NCI-H1105 (cell line): ENCODE measurements around the gene PAAF1.
A peak's percentile ranks its signal among the peaks of the same experiment; 100 is the strongest.
"Not testable (repeated sequence)": the region's sequence is repeated elsewhere in the genome, so short reads cannot be mapped to it uniquely, and the experiment has no call there.

ENCODE experiments used
- DNase-seq: peaks from one replicate; lab custom pipeline; 2025; lab: John Stamatoyannopoulos, UW

Gene PAAF1

DNA sequence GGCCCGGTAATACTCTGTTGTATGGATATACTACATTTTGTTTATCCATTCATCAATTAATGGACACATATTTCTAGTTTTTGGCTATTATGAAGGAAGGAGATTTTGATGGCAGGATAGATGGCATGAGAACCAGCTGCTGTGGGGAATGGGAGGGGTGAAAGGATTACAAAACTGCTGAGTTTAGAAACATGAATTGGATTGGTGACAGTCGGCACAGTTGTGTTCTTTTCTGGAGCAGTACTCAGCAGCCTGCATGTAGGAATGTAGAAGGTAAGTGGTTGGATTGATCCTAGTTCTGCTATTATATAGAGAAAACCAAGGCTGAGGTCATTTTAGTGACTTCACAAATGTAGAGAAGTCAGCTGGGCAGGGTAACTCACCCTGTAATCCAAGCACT, 7.1 kb downstream of the PAAF1 start:
- no peak for DNase-seq

DNA sequence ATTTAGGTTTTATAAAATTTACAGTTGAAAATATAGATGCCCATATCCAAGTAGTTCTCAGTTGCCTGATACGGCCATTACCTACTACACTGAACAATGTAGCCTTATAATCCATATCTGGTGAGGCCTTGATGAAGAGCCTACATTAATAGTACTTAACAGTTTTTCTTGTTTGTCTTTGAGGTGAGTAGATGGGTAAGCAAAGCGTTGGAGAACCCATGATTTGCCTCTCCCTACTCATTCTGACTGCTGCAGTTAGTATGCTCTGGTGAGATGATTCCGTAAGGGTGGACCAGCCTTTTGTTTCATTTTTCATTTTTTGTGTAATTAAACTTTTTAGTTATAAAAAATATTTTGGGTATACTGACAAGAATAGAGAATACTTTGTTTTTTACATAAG, 11.4 kb downstream of the PAAF1 start:
- DNase-seq, result no peak

- DNase-seq, result no peak
Observed at GRCh38 chr11:73889019-73889418, 12.2 kb downstream of the PAAF1 start.

GRCh38 chr11:73889536-73889935, 12.7 kb downstream of the PAAF1 start:
- no peak for DNase-seq

- DNase-seq, result no peak
Observed at GRCh38 chr11:73893041-73893440, 16.2 kb downstream of the PAAF1 start.

DNA sequence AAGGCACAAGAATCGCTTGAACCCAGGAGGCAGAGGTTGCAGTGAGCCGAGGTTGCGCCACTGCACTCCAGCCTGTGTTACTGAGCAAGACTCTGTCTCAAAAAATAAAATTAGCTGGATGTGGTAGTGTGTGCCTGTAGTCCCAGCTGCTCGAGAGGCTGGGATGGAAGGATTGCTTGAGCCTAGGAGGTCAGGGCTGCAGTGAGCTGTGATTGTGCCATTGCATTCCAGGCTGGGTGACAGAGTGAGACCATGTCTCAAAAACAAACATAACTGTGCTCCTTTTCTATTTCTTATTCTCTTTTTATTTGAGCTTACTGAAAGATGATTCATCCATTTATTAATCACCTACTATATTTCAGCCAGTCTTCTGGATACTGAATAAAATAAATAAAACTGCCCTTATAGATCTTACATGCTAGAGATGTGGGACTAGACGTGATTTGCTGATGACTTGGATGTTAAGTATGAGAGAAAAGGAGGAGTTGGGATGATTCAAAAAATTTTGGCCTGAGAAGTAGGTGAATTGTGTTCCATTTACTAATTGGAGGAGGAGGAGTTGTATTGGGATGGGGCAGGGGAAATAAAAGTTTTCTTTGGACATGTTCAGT, 18.0 kb downstream of the PAAF1 start:
- DNase-seq, result no peak

DNA sequence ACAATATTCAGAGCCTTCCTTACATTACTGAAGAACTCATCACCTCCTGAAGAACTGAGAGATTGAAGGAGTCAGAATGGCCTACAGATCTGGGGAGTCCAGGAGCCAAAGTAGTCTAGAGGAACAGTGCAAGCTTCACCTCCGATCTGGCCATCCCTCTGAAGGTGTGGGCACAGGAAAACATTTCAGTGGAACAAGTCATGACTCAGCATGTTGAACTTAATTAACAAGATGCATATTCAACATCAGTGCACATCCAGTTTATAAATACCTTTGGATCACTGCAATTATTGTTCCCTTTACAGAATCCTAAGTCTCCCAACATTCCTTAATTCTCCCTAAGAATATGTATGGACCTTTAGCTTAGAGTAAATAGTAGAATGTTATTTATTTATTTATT, 25.5 kb downstream of the PAAF1 start:
- DNase-seq, result no peak

GRCh38 chr11:73907191-73907590, 30.4 kb downstream of the PAAF1 start:
- DNase-seq, result no peak

GRCh38 chr11:73912026-73912425, 35.2 kb downstream of the PAAF1 start:
- DNase-seq, result no peak

- no peak for DNase-seq
Observed at GRCh38 chr11:73913472-73913871, 36.7 kb downstream of the PAAF1 start.

DNA sequence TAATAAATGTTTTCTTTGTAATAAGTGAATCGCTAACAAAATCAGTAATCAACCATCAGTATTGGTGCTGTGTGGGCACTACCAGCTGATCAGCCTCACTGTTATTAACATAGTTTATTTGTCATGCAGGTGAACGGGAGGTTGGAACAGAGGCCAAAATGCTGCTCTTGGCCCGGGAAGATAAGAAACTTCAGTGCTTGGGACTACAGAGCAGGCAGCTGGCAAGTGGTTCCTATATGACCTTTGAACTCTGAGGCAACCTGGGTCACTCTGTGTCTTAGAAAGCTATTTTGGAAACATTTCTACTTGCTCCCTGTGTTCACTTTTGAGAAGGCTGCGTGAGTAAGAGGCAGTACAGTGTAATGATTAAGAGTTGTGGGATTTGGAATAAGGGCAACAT, 37.5 kb downstream of the PAAF1 start:
- DNase-seq, result no peak

DNA sequence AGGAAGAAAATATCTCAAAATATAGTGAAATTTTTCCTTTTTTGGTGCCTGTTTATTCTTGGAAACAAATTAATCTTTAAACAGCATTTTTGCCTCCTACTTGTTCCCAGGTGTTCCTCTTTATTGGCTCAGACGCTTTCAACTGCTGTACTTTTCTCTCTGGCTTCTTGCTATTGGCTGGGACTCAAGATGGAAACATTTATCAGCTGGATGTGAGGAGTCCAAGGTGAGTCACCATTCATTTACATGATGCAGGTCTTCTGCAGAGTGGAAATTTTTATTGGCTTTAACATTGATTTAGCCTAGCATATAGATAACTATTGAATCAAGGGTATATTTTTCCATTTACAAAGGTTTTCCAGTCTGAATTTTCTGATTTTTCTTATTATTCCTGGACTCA, 39.6 kb downstream of the PAAF1 start:
- no peak for DNase-seq

DNA sequence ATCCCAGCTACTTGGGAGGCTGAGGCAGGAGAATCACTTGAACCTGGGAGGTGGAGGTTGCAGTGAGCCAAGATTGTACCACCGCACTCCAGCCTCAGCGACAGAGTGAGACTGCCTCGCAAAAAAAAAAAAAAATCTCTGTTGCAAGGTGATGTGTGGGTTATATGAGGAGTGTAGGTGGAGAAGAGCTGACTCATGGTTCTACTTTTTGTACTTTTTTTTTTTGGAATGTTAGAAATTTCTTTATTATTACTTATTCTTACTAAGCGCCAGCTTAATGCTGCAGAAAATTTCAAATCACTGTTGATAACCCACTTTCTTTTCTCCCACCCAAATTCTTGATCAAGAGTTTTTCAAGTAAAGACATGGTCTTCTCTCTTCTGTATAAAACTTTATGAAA, 44.4 kb downstream of the PAAF1 start:
- DNase-seq, result no peak

GRCh38 chr11:73929388-73929787, 52.6 kb downstream of the PAAF1 start:
- DNase-seq, result no peak

- DNase-seq, result peak; percentile 49
Observed at GRCh38 chr11:73931039-73931645, 54.3 kb downstream of the PAAF1 start.

GRCh38 chr11:73931951-73932350, 55.2 kb downstream of the PAAF1 start:
- no peak for DNase-seq

DNA sequence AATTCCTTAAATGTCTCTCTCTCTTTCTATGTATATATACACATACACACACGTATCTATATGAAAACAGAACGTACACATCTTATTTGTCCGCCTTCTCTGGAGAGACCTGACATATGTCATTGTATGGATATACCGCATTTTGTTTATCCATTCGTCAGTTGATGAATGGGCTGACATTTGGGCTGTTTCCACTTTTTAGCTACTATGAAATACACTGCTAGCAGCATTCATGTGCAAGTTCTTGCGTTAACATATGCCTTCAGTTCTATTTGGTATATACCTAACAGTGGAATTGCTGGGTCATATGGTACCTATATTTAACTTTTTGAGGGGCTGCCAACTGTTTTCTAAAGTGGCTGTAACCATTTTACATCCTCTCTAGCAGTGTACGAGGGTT, 56.0 kb downstream of the PAAF1 start:
- no peak for DNase-seq

DNA sequence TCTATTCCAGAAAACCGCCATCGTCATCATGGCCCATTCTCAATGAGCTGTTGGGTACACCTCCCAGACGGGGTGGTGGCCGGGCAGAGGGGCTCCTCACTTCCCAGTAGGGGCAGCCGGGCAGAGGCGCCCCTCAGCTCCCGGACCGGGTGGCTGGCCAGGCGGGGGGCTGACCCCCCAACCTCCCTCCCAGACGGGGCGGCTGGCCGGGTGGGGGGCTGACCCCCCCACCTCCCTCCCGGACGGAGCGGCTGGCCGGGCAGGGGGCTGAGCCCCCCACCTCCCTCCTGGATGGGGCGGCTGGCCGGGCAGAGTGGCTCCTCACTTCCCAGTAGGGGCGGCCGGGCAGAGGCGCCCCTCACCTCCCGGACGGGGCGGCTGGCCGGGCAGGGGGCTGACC, 59.2 kb downstream of the PAAF1 start:
- DNase-seq, result not testable (repeated sequence)

- DNase-seq, result no peak
Observed at GRCh38 chr11:73939096-73939495, 62.3 kb downstream of the PAAF1 start.

DNA sequence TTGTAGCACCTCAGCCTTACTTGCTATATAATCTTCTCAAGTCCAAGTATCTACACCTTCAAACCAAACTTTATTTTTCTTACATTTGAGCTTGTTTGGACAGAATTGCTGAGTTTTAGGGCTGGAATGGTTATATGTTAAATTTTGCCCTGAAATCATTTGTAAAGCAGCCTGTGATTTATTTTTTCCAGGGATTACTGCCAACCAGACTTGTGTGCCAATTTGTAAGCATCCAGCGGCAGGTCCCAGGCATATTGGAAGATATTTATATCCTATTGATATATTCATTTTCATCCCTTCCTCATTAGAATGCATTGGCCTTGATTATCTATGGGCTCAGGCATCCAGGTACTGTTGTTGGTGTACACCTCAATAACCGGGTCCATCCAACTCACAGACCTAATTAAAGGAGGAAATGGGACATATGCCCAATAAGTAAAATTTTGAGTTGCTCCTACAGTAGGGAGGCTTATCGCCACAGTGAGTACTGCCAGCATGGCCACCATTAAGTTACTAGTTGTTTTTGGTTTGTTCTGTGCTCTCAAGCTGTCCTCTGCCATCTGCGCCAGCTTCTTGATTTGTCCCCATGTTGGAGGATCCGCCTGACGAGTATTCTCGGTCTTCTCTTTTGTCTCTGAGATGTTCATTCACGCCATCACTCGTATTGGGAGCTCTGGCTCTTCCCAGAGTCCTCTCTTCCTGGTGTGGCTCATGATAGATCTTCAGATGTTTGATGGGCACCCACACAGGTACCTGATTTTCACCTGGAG, 64.2 kb downstream of the PAAF1 start:
- no peak for DNase-seq

- no peak for DNase-seq
Observed at GRCh38 chr11:73942010-73942409, 65.2 kb downstream of the PAAF1 start.

DNA sequence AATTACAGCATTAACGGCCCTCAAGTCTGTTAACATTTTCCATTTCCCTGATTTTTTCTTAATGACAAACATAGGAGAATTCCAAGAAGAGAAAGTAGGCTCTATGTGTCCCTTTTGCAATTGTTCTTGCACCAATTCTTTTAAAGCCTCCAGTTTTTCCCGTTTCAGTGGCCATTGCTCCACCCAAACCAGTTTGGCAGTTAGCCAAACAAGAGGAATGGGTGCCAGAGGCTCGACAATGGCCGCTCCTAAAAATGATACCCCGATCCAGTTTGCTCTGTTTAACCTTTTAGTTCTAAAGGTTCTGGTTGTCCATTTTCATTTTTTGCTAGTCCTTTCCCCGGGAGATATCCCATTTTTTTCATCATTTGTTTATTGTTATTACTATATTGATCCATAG, 67.3 kb downstream of the PAAF1 start:
- DNase-seq, result no peak

GRCh38 chr11:73944901-73945300, 68.1 kb downstream of the PAAF1 start:
- no peak for DNase-seq

DNA sequence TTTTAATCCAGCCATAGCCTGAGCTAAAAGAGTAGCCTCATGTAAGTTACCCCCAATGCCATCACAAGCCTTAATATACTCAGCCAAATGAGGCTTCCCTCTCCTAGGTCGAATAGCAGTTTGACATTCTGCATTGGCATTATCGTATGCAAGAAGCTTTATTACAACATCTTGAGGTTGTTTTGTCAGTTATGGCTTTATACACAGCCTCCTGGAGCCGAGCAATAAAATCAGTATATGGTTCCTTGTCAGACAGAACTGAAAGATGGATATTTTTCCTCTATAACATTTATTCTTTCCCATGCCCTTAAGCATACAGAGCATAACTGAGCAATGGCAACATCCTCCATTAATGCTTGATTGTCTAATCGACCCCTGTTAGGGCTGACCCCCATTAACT, 68.6 kb downstream of the PAAF1 start:
- no peak for DNase-seq
